Transverse colon (tissue), 4 donors: ENCODE data around the gene TFCP2L1.

Experiments
- EP300 ChIP-seq: sonication (generic); formaldehyde crosslinking; IDR thresholded peaks from one replicate; pipeline ENCODE4 v1.6.1; 2017; ENCODE audit warnings: antibody characterized with exemption, low read depth
- POLR2A ChIP-seq: fragments of 450-650 bp; IDR thresholded peaks from one replicate; pipeline ENCODE4 v1.6.1; 2016; ENCODE audit warnings: antibody characterized with exemption, mild to moderate bottlenecking, moderate library complexity
- POLR2AphosphoS5 ChIP-seq, 3 donors: sonication (generic); formaldehyde crosslinking; IDR thresholded peaks; one replicate each; pipeline ENCODE4 v1.6.1; 2016; ENCODE audit warnings: antibody characterized with exemption in 3 of 3
- TF ChIP-seq, protein P1 (sequence below), 5 experiments: fragments of 200-600 bp in 3 of 5; fragments of 450-650 bp in 2 of 5; sonication (generic) in 3 of 5; IDR thresholded peaks; 1 replicate in 2 of 5; 2 replicates in 3 of 5; pipeline ENCODE4 v1.5.1; 2016 to 2017; ENCODE audit warnings: antibody characterized with exemption in 5 of 5, inconsistent platforms in 3 of 5, mild to moderate bottlenecking in 2 of 5, moderate library complexity in 1 of 5

DNA sequence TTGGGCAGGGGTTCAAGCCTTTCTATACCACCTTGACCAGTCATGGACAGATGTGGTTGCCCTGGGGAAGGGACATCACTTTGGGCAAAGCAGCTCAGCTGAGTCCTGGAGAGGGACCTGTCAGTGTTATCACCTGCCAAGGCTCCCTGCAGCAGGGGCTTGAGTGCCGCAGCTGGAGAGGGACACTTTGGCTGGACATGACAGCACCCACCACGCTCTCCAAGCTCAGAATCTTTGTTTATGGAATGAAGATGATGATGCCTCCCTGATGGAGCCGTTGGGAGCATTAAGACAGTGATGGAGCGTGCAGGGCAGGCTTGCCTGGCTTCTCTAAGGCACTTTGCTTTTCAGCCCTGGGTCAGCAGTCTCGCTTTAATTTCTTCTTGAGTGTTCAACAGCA lies 4.3 kb upstream of the TFCP2L1 start:
- TF ChIP-seq POLR2AphosphoS5 (IDR thresholded peaks at IDR 0.05) = no peak
- TF ChIP-seq, protein P1, sequence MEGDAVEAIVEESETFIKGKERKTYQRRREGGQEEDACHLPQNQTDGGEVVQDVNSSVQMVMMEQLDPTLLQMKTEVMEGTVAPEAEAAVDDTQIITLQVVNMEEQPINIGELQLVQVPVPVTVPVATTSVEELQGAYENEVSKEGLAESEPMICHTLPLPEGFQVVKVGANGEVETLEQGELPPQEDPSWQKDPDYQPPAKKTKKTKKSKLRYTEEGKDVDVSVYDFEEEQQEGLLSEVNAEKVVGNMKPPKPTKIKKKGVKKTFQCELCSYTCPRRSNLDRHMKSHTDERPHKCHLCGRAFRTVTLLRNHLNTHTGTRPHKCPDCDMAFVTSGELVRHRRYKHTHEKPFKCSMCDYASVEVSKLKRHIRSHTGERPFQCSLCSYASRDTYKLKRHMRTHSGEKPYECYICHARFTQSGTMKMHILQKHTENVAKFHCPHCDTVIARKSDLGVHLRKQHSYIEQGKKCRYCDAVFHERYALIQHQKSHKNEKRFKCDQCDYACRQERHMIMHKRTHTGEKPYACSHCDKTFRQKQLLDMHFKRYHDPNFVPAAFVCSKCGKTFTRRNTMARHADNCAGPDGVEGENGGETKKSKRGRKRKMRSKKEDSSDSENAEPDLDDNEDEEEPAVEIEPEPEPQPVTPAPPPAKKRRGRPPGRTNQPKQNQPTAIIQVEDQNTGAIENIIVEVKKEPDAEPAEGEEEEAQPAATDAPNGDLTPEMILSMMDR (IDR thresholded peaks at IDR 0.05) = no peak
- TF ChIP-seq POLR2A = no peak
- no peak for TF ChIP-seq EP300
